ENCODE data around the gene DGKD. TPM values are rescaled to one million over a fixed set of nuclear protein-coding genes. Genes with fewer than 3 reads are reported as not detected.

Gene DGKD
- total RNA-seq, 1 donor = 16.0 TPM

DNA sequence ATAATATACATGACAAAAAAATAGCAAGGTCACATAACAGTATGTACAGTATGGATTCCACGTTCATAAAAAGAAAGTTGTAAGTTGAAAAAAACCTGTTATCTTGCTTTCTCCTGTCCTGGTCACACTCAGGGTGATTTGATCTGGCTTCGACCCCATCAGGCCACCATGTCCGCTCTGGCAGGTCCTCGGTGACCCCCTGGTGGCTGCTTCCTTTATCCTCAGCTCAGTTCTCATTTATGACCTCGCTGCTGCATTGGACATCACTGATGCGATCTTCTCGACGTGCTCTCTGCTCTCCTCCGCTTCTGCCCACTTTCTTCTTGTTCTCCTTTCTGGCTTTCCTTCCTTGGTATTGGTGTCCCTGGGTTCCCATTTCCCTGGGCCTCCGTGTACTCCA lies 29.7 kb downstream of the DGKD start:
- no peak overlapping the region for H3K4me3 ChIP-seq (ENCODE audit: low read depth, low read length)
- DNase-seq (ENCODE audit: low read depth) = no peak
- TF ChIP-seq, protein P1, sequence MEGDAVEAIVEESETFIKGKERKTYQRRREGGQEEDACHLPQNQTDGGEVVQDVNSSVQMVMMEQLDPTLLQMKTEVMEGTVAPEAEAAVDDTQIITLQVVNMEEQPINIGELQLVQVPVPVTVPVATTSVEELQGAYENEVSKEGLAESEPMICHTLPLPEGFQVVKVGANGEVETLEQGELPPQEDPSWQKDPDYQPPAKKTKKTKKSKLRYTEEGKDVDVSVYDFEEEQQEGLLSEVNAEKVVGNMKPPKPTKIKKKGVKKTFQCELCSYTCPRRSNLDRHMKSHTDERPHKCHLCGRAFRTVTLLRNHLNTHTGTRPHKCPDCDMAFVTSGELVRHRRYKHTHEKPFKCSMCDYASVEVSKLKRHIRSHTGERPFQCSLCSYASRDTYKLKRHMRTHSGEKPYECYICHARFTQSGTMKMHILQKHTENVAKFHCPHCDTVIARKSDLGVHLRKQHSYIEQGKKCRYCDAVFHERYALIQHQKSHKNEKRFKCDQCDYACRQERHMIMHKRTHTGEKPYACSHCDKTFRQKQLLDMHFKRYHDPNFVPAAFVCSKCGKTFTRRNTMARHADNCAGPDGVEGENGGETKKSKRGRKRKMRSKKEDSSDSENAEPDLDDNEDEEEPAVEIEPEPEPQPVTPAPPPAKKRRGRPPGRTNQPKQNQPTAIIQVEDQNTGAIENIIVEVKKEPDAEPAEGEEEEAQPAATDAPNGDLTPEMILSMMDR (IDR thresholded peaks at IDR 0.05; ENCODE audit: insufficient read depth, low read depth, low read length) = no peak

DNA sequence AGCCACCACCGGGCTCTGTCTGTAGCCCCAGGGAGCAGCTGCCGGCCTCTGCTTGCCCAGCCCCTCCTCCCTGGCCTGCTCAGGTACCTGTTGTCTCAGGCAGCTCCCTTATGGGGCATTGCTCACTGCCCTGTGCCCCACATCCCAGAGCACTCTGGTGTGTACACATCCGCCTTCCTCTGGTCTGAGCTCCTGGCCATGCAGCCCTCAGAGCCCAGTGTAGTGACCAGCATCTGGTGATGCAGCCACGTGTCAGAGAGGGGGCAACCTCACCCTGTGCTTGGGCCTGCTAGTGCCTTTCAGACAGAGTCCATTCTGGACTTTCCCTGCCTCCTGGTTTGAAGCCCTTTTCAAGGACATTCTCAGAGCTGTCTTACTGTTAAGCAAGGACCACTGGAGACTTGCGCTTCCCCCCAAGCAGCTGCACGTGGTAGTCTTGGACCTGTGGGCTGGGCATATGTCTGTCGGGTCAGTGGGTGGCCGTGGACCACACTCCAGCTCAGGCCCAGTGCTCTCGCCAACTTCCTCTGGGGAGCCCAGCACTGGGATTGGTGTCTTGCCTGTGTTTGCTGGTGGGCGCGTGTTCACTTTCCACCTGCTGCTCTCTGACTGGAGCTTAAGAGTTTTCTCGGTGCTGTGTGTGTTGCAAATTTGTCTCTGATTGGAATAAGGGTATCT lies 30.7 kb downstream of the DGKD start:
- H3K4me3 ChIP-seq (ENCODE audit: low read depth, low read length) = no peak overlapping the region
- TF ChIP-seq, protein P1 (IDR thresholded peaks at IDR 0.05; ENCODE audit: insufficient read depth, low read depth, low read length) = no peak
- DNase-seq (ENCODE audit: low read depth) = no peak

DNA sequence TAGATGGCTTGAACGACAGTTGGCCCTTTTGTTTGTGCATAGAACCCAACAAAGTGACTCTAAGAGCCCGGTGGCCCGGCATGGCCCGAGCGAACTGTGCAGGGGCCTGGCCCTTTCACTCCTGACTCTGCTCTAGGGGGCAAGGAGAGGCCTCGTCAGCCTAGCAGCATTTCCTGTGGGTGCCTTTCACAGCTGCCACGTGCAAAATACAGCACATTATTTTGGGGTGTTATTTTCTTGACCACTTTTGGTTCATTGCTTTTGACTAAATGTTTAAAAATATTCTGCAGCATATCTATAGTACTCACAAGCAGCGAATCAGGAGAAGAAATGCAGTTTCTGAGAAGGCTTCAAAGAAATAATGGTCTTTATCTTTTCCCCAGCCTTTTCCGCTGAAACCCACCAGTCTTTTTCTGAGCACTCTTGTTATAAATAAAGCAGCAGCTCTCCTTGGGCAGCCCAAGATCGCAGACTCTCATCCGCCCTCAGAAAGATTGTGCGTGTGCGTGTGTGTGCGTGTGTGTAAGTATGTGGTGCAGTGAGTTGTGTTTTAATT lies 31.3 kb downstream of the DGKD start:
- no peak overlapping the region for H3K4me3 ChIP-seq (ENCODE audit: low read depth, low read length)
- TF ChIP-seq, protein P1 (IDR thresholded peaks at IDR 0.05; ENCODE audit: insufficient read depth, low read depth, low read length) = no peak
- no peak for DNase-seq (ENCODE audit: low read depth)

DNA sequence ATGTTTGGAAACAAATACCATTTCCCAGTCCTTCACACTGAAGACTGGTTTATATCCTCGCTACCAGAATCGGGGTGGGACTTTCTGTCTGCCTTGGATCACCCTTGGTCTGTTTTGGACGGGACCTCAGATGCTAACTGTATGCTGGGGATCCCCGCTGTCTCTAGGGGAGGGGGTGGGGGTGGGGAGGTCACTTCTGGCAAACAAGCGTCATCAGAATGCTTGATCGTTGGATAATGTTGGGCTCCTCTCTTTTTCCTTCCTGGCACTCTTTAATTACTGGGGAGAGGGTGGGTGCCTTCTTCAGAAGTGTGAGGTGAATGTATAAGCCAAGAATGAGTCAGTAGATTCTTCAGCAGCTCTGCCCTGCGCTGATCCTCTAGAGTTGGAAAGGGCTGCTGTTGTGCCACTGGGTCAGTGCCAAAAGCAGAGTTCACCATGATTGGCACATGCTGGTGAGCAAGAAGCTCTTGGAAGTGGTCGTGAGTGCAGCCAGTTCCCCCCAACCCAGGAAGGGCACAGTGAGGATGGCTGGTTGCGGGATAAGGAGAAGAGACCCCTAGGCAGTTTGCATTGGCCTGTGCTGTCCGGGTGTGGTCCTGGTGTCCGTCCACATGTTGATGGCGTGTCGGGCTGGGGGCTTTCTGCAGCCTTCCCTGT lies 32.2 kb downstream of the DGKD start:
- no peak overlapping the region for H3K4me3 ChIP-seq (ENCODE audit: low read depth, low read length)
- DNase-seq (ENCODE audit: low read depth) = peak; percentile 52
- TF ChIP-seq, protein P1 (IDR thresholded peaks at IDR 0.05; ENCODE audit: insufficient read depth, low read depth, low read length) = no peak

DNA sequence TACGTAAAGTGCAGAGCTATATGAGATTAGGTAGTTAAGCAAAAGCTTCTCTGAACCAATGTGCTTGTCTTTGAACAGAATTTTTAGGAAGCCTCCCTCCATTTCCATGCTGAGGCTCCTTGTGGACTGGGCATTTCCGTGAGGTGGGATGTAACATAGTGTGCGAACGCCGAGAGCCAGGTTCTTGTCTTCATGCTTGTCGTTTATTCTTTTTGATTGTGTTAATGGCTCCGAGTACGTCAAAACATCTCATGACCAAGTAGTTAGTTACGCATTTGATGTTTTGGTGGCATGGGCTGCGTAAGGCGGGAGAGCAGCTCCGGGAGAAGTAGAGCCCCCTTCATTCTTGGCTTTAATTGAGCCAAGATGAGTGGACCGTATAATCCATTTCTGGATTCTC lies 32.9 kb downstream of the DGKD start:
- TF ChIP-seq, protein P1 (IDR thresholded peaks at IDR 0.05; ENCODE audit: insufficient read depth, low read depth, low read length) = no peak
- no peak overlapping the region for H3K4me3 ChIP-seq (ENCODE audit: low read depth, low read length)
- no peak for DNase-seq (ENCODE audit: low read depth)

DNA sequence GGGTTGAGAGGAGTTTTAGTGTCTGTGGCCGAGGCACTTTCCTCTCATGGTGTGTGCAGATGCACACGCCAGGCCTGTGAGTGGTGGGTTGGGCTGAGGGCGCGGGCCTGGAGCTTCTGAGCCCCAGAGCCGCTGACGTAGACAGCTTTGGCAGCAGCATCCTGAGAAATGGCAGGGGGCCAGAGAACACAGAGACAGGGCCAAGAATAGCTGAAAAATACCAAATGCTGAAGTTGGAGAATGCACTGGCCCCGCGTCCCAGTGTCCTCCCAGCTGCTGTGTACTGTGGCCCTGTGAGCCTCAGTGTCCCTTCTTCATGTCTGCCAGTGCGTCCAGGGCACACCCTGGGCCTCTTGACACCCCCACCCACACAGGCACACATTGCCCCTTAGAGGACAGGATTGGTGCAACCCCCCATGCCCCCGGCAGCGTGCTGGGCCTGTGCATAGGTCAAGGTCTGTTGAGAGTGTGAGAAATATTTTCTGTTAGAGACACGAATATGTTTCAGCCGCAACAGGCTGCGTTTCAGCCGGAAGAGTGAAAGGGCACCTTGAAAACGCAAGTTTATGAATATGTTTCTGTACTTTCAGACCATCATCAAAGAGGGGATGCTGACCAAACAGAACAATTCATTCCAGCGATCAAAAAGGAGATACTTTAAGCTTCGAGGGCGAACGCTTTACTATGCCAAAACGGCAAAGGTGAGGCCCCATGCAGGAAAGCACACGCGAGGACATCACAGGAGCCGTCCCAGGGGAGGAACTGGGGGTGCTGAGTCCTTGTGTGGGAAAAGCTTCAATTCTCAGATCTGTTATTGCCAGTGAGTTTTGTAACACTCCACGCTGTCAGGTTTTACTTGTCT lies 33.6 kb downstream of the DGKD start:
- DNase-seq (ENCODE audit: low read depth) = peak; percentile 97
- TF ChIP-seq, protein P1 (IDR thresholded peaks at IDR 0.05; ENCODE audit: insufficient read depth, low read depth, low read length) = no peak
- H3K4me3 ChIP-seq (ENCODE audit: low read depth, low read length) = no peak overlapping the region
